ENCODE data around the gene UBQLNL. TPM values are rescaled to one million over a fixed set of nuclear protein-coding genes. Genes with fewer than 3 reads are reported as not detected.

UBQLNL gene, protein sequence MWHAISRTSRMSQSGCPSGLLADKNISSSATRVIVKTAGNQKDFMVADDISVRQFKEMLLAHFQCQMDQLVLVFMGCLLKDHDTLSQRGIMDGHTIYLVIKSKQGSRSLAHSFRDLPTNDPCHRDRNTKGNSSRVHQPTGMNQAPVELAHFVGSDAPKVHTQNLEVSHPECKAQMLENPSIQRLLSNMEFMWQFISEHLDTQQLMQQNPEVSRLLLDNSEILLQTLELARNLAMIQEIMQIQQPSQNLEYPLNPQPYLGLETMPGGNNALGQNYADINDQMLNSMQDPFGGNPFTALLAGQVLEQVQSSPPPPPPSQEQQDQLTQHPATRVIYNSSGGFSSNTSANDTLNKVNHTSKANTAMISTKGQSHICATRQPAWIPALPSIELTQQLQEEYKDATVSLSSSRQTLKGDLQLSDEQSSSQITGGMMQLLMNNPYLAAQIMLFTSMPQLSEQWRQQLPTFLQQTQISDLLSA
- under 1 TPM in 1 of 2 experiments, not detected in 1; 0.20 TPM for total RNA-seq

DNA sequence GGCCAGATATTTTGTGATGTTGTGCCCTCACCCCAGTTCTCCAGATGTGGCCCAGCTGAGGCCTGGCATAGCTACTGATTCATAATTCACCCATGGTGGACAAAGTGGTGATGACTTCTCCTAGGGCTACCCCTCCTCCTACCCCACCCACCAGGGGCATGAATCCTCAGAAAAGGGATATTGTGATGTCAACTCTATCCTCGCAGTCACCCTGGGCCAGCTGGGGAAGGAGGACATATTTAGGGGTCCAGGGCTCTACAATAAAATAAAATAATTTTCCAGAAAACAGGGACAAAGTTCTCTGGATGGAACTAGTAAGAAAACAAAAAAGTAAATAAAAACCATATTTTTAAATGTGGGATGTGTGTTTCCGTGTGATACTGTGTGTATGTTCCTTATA lies at the start of gene UBQLNL:
Gene UBQLNL, minus strand, starts transcription at position 101 of the 400 bp plus-strand sequence. CDS start 258 bp downstream, outside the sequence.

DNA sequence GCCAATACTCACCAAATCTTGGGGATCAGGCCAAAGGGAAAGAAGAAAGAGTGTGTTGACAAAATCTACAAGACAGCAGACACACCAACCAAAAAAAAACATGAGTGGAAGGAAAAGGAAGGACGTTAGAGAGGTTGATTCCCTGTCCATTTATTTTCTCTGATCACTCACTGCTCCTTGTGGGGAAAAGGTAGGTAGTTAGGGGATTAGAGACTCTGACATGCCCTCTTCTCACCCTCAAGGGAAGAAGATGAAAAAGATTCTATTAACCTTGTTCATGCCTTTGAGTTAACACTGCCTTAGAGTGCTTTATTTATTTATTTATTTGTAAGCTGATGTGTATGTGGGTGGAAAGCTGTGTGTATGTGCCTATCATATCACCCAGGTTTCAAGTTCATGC lies 31.9 kb upstream of the UBQLNL start, which contains the start of gene OR52H1:
Gene OR52H1, minus strand, starts transcription at position 101 of the 400 bp plus-strand sequence. CDS start 3,035 bp downstream, outside the sequence.

GRCh38 chr11:5509803-5510202 lies 6.7 kb downstream of the UBQLNL start, which contains the start of gene UBQLN3:
UBQLN3 (minus strand) TSS chr11:5509957; CDS start chr11:5509558, 399 bp downstream.

DNA sequence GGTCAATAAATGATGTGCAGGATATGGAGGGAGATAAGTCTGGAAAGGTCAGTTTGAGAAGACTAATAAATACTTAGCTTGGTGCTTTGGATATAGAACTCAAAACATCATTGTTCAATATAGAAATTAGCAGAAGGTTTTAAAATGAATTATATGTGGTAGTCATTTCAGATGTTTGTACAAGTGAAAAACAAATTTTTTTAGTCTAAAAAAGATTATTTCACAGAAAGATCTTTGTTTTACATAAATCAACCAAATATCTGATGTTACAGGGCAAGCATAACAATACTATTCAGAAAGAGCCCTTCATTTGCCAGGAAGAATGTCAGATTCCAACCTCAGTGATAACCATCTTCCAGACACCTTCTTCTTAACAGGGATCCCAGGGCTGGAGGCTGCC lies 28.1 kb downstream of the UBQLNL start, which contains the start of gene OR52D1:
Gene OR52D1, plus strand, starts transcription at position 301 of the 400 bp plus-strand sequence. Its CDS starts 22 bp downstream, at position 323.

Other genes starting within 250 kb of the UBQLNL start
- gene HBE1, start 246.8 kb downstream of the UBQLNL start, total RNA-seq: not detected
- gene OR51B4, start 214.8 kb downstream of the UBQLNL start, total RNA-seq: not detected
- not detected for gene OR51B2, start 192.4 kb downstream of the UBQLNL start, total RNA-seq
- not detected for gene OR51B5, start 173.2 kb downstream of the UBQLNL start, total RNA-seq
- gene OR51B6, start 165.2 kb downstream of the UBQLNL start, total RNA-seq: not detected
- gene OR51M1, start 132.9 kb downstream of the UBQLNL start, total RNA-seq: not detected
- not detected for gene OR51Q1, start 94.6 kb downstream of the UBQLNL start, total RNA-seq
- gene OR51I1, start 75.2 kb downstream of the UBQLNL start, total RNA-seq: not detected
- not detected for gene OR51I2, start 67.4 kb downstream of the UBQLNL start, total RNA-seq
- not detected for gene OR52D1, start 28.0 kb downstream of the UBQLNL start, total RNA-seq
- not detected for gene UBQLN3, start 6.7 kb downstream of the UBQLNL start, total RNA-seq
- not detected for gene OR52H1, start 31.8 kb upstream of the UBQLNL start, total RNA-seq
- not detected for gene OR52B6, start 64.2 kb upstream of the UBQLNL start, total RNA-seq
- under 1 TPM; 0.10 to 0.28 TPM for gene TRIM6, start 79.9 kb upstream of the UBQLNL start, total RNA-seq
- gene TRIM34, start 108.3 kb upstream of the UBQLNL start, total RNA-seq: 10 to 100 TPM; 12.9 to 13.3 TPM
- 10 to 100 TPM; 28.7 to 28.9 TPM for gene TRIM5, start 168.4 kb upstream of the UBQLNL start, total RNA-seq
- gene TRIM22, start 173.1 kb upstream of the UBQLNL start, total RNA-seq: 100 to 1,000 TPM; 262 to 277 TPM
- under 1 TPM; 0.40 to 0.55 TPM for gene OR56B1, start 219.7 kb upstream of the UBQLNL start, total RNA-seq
- 1 to 10 TPM; 1.3 to 1.9 TPM for gene OR52N4, start 237.5 kb upstream of the UBQLNL start, total RNA-seq

All from activated naive CD4-positive, alpha-beta T cell treated with anti-CD3 and anti-CD28 coated beads, Interleukin-2, amount 10 ng/mL, durations not matched to agents 5 hours and 36 hours (primary cell).